ENCODE measurements around the gene SCIMP.

GRCh38 chr17:5248821-5249479, 14.3 kb upstream of the SCIMP start:
- TF ChIP-seq, protein P1, sequence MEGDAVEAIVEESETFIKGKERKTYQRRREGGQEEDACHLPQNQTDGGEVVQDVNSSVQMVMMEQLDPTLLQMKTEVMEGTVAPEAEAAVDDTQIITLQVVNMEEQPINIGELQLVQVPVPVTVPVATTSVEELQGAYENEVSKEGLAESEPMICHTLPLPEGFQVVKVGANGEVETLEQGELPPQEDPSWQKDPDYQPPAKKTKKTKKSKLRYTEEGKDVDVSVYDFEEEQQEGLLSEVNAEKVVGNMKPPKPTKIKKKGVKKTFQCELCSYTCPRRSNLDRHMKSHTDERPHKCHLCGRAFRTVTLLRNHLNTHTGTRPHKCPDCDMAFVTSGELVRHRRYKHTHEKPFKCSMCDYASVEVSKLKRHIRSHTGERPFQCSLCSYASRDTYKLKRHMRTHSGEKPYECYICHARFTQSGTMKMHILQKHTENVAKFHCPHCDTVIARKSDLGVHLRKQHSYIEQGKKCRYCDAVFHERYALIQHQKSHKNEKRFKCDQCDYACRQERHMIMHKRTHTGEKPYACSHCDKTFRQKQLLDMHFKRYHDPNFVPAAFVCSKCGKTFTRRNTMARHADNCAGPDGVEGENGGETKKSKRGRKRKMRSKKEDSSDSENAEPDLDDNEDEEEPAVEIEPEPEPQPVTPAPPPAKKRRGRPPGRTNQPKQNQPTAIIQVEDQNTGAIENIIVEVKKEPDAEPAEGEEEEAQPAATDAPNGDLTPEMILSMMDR (IDR thresholded peaks at IDR 0.05 in 2 of 3, conservative IDR thresholded peaks at IDR 0.05 in 1 of 3; ENCODE audit: borderline replicate concordance in 1 of 3, insufficient read depth in 1 of 3, low read depth in 2 of 3, low read length in 2 of 3), result no peak
- TF ChIP-seq SIN3A (IDR thresholded peaks at IDR 0.05; ENCODE audit: low read depth), result no peak

All from HCT116 (cell line).